LNCaP clone FGC (cell line): ENCODE measurements around the gene GUCA1C.

ENCODE experiments used
- DNase-seq: peaks from one replicate; pipeline ENCODE4 v3.0.0-alpha.2; 2011; ENCODE audit warnings: low read depth
- H3K4me3 ChIP-seq: 2 replicates; pipeline ENCODE4 v1.5.1; 2011; ENCODE audit warnings: mild to moderate bottlenecking, low read depth, low read length, control low read depth
- CTCF ChIP-seq: IDR thresholded peaks from 2 replicates; pipeline ENCODE4 v1.5.1; 2012; ENCODE audit warnings: mild to moderate bottlenecking; ENCODE audit not compliant: control insufficient read depth, insufficient read depth; ENCODE audit errors: extremely low read depth

The GUCA1C gene

DNA sequence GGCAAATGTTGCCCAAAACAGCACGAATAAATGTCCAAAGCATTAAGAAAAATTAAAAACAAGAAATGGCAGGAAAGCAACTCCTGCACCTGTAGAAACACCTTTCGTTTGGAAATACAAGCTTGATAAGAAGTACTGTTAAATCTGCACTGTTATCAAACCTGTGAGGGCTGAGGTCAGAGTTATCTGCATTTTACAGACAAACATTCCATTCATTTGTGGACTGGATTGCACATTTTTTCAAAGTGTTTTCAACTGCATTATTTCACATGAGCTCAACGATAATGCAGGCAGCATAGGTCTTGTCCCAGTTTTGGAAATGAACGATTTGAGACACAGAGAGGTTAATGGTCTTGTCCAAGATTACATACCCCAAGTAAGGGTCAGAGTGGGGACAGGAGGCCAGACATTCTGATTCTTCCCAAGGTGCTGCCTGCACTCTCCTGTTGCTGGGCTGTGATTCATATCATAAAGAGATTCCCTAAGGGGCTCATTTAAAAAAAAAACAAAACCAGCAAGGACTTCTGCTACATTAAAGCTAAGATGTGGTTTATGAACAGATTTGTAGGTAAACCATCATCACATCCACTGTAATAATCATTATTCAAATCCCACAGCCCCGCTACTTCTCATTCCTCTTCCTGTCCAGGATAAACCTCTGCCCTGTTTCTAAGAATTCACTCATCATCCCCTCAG is 13.0 kb downstream of the GUCA1C start:
- no peak for TF ChIP-seq CTCF
- no peak for DNase-seq
- H3K4me3 ChIP-seq, result no peak overlapping the region

GRCh38 chr3:108940166-108940565 is 13.5 kb downstream of the GUCA1C start:
- TF ChIP-seq CTCF, result no peak
- no peak overlapping the region for H3K4me3 ChIP-seq
- DNase-seq, result no peak

GRCh38 chr3:108936924-108937689 is 16.6 kb downstream of the GUCA1C start:
- TF ChIP-seq CTCF, result no peak
- no peak overlapping the region for H3K4me3 ChIP-seq
- DNase-seq, result no peak

GRCh38 chr3:108931035-108931434 is 22.6 kb downstream of the GUCA1C start:
- no peak overlapping the region for H3K4me3 ChIP-seq
- TF ChIP-seq CTCF, result no peak
- no peak for DNase-seq

GRCh38 chr3:108918866-108919265 is 34.8 kb downstream of the GUCA1C start:
- no peak for TF ChIP-seq CTCF
- no peak overlapping the region for H3K4me3 ChIP-seq
- no peak for DNase-seq

DNA sequence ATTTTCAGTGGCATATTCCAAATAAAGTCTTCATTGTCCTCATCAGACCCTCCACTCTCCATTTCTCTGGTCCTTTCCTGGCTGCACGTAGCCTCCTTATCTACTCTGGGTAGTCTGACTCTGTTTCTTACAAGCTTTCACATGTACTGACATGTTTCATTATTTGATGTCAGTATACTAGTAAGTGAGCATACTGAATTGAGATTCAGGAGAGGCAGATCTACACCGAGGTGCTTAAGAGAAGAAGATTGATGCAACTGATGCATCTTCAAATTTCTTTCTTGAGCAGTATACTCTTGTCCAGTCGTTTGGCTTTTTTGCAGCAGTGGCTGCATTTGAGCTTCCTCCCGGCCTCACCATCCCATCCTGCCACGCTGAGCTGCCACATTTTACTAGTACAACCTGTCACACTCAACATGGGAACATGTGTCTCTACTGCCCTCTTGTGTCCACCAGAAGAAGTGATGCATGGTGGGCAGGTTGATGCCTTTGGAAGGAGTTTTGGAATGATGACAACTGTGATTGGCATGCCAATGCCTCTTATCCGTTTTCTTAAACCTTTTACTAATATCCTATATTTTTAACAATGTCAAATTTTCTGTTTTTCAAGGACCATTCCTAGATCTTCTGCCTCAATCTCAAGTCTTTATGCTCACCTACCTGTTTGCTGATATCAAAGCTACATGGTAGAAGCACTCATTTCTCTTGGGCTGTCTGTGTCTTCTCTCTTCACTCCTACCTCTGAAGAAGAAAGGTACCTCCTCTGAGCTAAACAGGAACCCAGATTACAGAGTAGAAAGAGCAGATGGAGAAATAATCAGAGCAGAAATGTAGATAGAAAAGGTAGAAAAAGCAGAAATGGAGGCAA is 38.7 kb downstream of the GUCA1C start:
- peak; percentile 98 for TF ChIP-seq CTCF
- DNase-seq, result peak; percentile 66
- no peak overlapping the region for H3K4me3 ChIP-seq
